Measurements from ENCODE around the gene ERC2.

DNA sequence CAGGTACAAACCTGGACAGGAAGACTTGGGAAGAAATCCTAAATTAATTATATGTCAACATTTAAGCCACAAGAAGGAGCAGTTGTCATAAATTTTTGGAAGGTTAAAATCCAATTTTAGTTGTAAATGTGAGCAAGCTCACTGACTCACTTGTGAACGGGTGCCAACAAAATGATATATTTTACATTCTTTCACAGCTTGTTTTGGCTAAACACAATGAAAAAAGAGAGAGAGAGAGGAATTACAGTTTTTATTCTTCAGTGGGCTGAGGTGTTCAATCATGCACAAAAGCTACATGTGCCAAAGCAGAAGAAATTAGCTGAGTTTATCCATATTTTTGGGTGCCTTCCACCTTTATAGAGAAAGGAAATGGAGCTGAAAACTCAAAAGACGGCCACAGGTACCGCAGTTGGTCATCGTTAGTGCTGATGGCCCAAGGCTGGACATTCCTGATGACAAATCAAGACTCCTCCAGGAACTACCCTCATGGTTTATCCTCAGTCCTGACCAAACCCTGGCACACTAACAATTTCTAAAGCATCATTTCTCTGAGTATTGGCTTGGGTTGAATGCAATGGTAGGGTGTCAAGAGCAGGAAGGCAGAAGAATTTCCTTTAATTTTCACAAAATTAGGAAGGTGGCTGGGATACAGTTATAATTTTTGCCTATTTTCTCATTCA lies 943.6 kb downstream of the ERC2 start:
- TF ChIP-seq GTF2F1 (IDR thresholded peaks at IDR 0.05; ENCODE audit: borderline replicate concordance, low read depth, low read length) (no peak), KDM1A (IDR thresholded peaks at IDR 0.05; ENCODE audit: borderline replicate concordance, low read length) (no peak), CTCF (IDR thresholded peaks at IDR 0.05; ENCODE audit: control extremely low read depth in 1 of 3, insufficient read depth in 1 of 3, low read depth in 1 of 3, low read length in 3 of 3) (no peak), CEBPB (IDR thresholded peaks at IDR 0.05; ENCODE audit: low read depth, low read length) (no peak), BCL11A (IDR thresholded peaks at IDR 0.05; ENCODE audit: low read depth in 2 of 2, low read length in 2 of 2) (no peak), SIX5 (IDR thresholded peaks at IDR 0.05; ENCODE audit: low read depth, low read length) (no peak), POLR2AphosphoS5 (IDR thresholded peaks at IDR 0.05; ENCODE audit: low read depth, low read length) (no peak), POLR2A (IDR thresholded peaks at IDR 0.05; ENCODE audit: control extremely low read depth in 1 of 2, low read depth in 2 of 2, low read length in 2 of 2) (no peak), CREB1 (IDR thresholded peaks at IDR 0.05) (no peak), CBX8 (IDR thresholded peaks at IDR 0.05; ENCODE audit: borderline replicate concordance, low read depth, low read length) (no peak), RAD21 (IDR thresholded peaks at IDR 0.05 in 1 of 2, conservative IDR thresholded peaks at IDR 0.05 in 1 of 2; ENCODE audit: low read depth in 2 of 2, low read length in 2 of 2) (no peak)
- TF ChIP-seq, protein P1, sequence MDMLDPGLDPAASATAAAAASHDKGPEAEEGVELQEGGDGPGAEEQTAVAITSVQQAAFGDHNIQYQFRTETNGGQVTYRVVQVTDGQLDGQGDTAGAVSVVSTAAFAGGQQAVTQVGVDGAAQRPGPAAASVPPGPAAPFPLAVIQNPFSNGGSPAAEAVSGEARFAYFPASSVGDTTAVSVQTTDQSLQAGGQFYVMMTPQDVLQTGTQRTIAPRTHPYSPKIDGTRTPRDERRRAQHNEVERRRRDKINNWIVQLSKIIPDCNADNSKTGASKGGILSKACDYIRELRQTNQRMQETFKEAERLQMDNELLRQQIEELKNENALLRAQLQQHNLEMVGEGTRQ (IDR thresholded peaks at IDR 0.05; ENCODE audit: low read length), result no peak

Measured in H1 (cell line).